GM12872 (cell line): ENCODE data around the gene USP54.

Source experiments
- CTCF ChIP-seq: IDR thresholded peaks from 3 replicates; pipeline ENCODE4 v1.5.1; 2011; ENCODE audit warnings: low read depth, mild to moderate bottlenecking, low read length, moderate library complexity; ENCODE audit not compliant: insufficient read depth

The USP54 gene

GRCh38 chr10:73597346-73597745 lies 6.2 kb upstream of the USP54 start:
- no peak for TF ChIP-seq CTCF

GRCh38 chr10:73593812-73594211 lies 2.7 kb upstream of the USP54 start:
- no peak for TF ChIP-seq CTCF

- no peak for TF ChIP-seq CTCF
Observed at GRCh38 chr10:73593110-73593509, 2.0 kb upstream of the USP54 start.

DNA sequence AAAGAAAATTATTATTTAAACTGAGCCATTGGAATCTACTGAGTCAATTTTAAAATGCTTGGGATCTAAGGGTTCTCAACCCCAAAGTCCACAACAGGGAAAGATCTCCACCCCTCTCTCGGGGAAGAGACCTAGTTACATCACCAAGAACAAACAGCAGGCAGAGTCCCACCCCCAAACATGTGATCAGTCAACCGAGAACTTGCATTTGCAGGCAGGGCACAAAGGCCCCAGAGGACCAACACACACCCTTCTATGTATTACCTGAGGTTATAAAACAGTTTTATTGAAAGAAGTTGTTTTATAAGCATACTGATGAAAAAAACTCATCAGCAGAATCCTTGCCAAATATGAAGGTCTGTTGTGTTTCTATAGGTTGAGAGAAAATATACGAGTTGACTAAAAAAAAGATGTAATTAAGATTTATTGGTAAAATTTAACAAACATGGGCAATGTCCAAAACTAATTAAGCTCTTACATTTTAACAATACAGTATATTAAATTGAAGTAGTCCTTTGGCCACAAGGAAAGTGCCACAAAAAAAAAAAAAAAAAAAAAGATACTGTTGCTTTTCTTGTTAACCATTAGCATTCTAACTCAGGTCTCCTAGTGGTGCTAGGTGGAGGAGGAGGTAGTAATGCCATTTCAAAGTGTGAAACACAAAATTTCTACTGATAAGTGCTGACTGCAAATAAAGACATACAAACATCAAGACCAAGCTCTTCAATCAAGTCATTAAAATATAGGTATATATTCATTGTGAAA lies 975 bp upstream of the USP54 start:
- no peak for TF ChIP-seq CTCF

GRCh38 chr10:73589563-73590126 lies 1.5 kb downstream of the USP54 start:
- no peak for TF ChIP-seq CTCF

GRCh38 chr10:73588656-73589055 lies 2.5 kb downstream of the USP54 start:
- no peak for TF ChIP-seq CTCF

DNA sequence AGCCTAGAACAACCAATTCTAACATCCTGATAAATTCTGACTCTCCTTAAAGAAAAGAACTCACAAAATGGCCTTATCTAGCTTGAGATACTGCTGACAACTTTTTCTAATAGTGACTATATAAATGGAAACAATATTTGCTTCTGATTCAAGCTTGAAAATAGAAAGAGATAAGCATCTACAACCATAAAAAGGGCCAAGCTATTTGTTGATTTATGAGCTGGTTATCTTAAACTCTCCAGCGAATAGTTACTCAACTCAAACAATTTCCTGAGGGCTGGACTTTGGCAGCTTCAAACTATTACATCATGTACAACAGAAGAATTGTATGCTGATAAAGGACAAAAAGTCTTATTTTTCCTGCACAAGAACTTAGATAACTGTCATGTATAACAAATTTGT lies 4.6 kb downstream of the USP54 start:
- TF ChIP-seq CTCF, result no peak
